Activated CD4-positive, CD25-positive, alpha-beta regulatory T cell treated with anti-CD3 and anti-CD28 coated beads, Interleukin-2, amount 50 U/mL, for 72 hours (primary cell): ENCODE data around the gene MAMSTR.
"Not testable (repeated sequence)": the region's sequence is repeated elsewhere in the genome, so short reads cannot be mapped to it uniquely, and the experiment has no call there.

ENCODE experiments used
- DNase-seq: peaks from one replicate; pipeline ENCODE4 v3.0.0; 2021

MAMSTR gene

GRCh38 chr19:48718106-48718505 is 1.4 kb downstream of the MAMSTR start:
- DNase-seq, result not testable (repeated sequence)

- DNase-seq, result no peak
Observed at GRCh38 chr19:48716562-48717291, 2.8 kb downstream of the MAMSTR start.

- no peak for DNase-seq
Observed at GRCh38 chr19:48715681-48716171, 3.8 kb downstream of the MAMSTR start.

- DNase-seq, result no peak
Observed at GRCh38 chr19:48714759-48715675, 4.5 kb downstream of the MAMSTR start.

GRCh38 chr19:48713864-48714755 is 5.4 kb downstream of the MAMSTR start:
- peak; percentile 98 for DNase-seq

- no peak for DNase-seq
Observed at GRCh38 chr19:48713041-48713863, 6.3 kb downstream of the MAMSTR start.

- no peak for DNase-seq
Observed at GRCh38 chr19:48711106-48711662, 8.3 kb downstream of the MAMSTR start.

- DNase-seq, result no peak
Observed at GRCh38 chr19:48708471-48708870, 11.1 kb downstream of the MAMSTR start.

- DNase-seq, result no peak
Observed at GRCh38 chr19:48705431-48705830, 14.1 kb downstream of the MAMSTR start.

GRCh38 chr19:48703316-48703715 is 16.2 kb downstream of the MAMSTR start:
- DNase-seq, result no peak

- DNase-seq, result no peak
Observed at GRCh38 chr19:48702701-48703100, 16.8 kb downstream of the MAMSTR start.

- DNase-seq, result no peak
Observed at GRCh38 chr19:48698046-48698445, 21.5 kb downstream of the MAMSTR start.

GRCh38 chr19:48696353-48697010 is 23.0 kb downstream of the MAMSTR start:
- no peak for DNase-seq

GRCh38 chr19:48695743-48696352 is 23.7 kb downstream of the MAMSTR start, which contains the start of gene FUT2:
Gene FUT2 (plus strand): TSS chr19:48695971. CDS start chr19:48702957, 6,986 bp downstream.
- no peak for DNase-seq

GRCh38 chr19:48693629-48694028 is 25.9 kb downstream of the MAMSTR start:
- DNase-seq, result not testable (repeated sequence)

GRCh38 chr19:48689449-48689848 is 30.1 kb downstream of the MAMSTR start:
- DNase-seq, result no peak

GRCh38 chr19:48687776-48688175 is 31.7 kb downstream of the MAMSTR start:
- no peak for DNase-seq

- DNase-seq, result not testable (repeated sequence)
Observed at GRCh38 chr19:48686637-48687036, 32.9 kb downstream of the MAMSTR start.

- no peak for DNase-seq
Observed at GRCh38 chr19:48686088-48686487, 33.4 kb downstream of the MAMSTR start.

- DNase-seq, result no peak
Observed at GRCh38 chr19:48685583-48685982, 33.9 kb downstream of the MAMSTR start.
